Thyroid gland (tissue), 4 donors: ENCODE results near the gene FBN2. TPM values are rescaled to one million over a fixed set of nuclear protein-coding genes. Genes with fewer than 3 reads are reported as not detected.

Experiments
- DNase-seq, 2 donors: peaks; one replicate each; pipeline ENCODE4 v3.0.0-alpha.2; 2019
- H3K27ac ChIP-seq, 3 donors: fragments of 200-600 bp; sonication (generic); 1 replicate in 2 of 3; 2 replicates in 1 of 3; pipeline ENCODE4 v1.5.1; 2016 to 2019; ENCODE audit warnings: mild to moderate bottlenecking in 1 of 3, moderate library complexity in 1 of 3
- H3K27me3 ChIP-seq: fragments of 200-600 bp; sonication (generic); one replicate; pipeline ENCODE4 v1.5.1; 2019
- H3K36me3 ChIP-seq, 2 donors: fragments of 200-600 bp; sonication (generic); one replicate each; pipeline ENCODE4 v1.5.1; 2016 to 2019
- H3K4me1 ChIP-seq, 2 donors: fragments of 200-600 bp; sonication (generic); one replicate each; pipeline ENCODE4 v1.5.1; 2017 to 2019
- H3K4me3 ChIP-seq, 3 donors: fragments of 200-600 bp; sonication (generic); replicated peaks in 1 of 3; 1 replicate in 2 of 3; 2 replicates in 1 of 3; pipeline ENCODE4 v1.5.1; 2016; ENCODE audit warnings: mild to moderate bottlenecking in 1 of 3
- H3K9me3 ChIP-seq: fragments of 200-600 bp; sonication (generic); one replicate; pipeline ENCODE4 v1.5.1; 2017
- CTCF ChIP-seq, 6 experiments: fragments of 200-600 bp in 3 of 6; fragments of 450-650 bp in 3 of 6; sonication (generic) in 3 of 6; IDR thresholded peaks; one replicate each; pipeline ENCODE4 v1.5.1; 2016 to 2019; ENCODE audit warnings: antibody characterized with exemption in 6 of 6, mild to moderate bottlenecking in 2 of 6, inconsistent platforms in 1 of 6, moderate library complexity in 1 of 6
- POLR2A ChIP-seq, 2 donors: fragments of 450-650 bp; IDR thresholded peaks; one replicate each; pipeline ENCODE4 v1.6.1; 2017; ENCODE audit warnings: antibody characterized with exemption in 2 of 2, mild to moderate bottlenecking in 2 of 2, moderate library complexity in 1 of 2
- WGBS, 2 donors: methylation state at CpG; one replicate each; pipeline ENCODE4 v1.1.5; 2017; 5-methylcytosine and 5-hydroxymethylcytosine counted together
- intact Hi-C: fragments of 100-400 bp; cut with DNase I; formaldehyde crosslinking; loops from one replicate; pipeline ENCODE4 v1.15.1; 2023
- total RNA-seq, 4 donors: library from RNA; depleted of rRNA; stranded (reverse); fragments of >200 nt; gene quantifications; one replicate each; pipeline ENCODE4 v1.2.3, GENCODE V29; 2016

Gene FBN2
- total RNA-seq, 4 donors from 2014 or later, result 1.0 to 3.9 (median 2.5) TPM

GRCh38 chr5:128345247-128345646 is 192.8 kb downstream of the FBN2 start:
- intact Hi-C loops, result no loop called here
- Histone ChIP-seq H3K9me3 (no peaks in the 10 kb centered on the region), H3K4me1 (no peaks in the 10 kb centered on the region), H3K27me3 (no peaks in the 10 kb centered on the region), H3K27ac (no peak overlapping the region), H3K4me3 (no peak overlapping the region), H3K36me3 (no peaks in the 10 kb centered on the region)
- DNase-seq, result no peak
- TF ChIP-seq CTCF (IDR thresholded peaks at IDR 0.05), result no peak
- 90 to 97% methylated on average over 14 to 16 of the region's 16 CpGs for WGBS, 2 donors

GRCh38 chr5:128343168-128343567 is 194.9 kb downstream of the FBN2 start:
- Histone ChIP-seq H3K27ac (no peak overlapping the region), H3K27me3 (no peaks in the 10 kb centered on the region), H3K4me1 (no peaks in the 10 kb centered on the region), H3K9me3 (no peaks in the 10 kb centered on the region), H3K4me3 (no peak overlapping the region), H3K36me3 (no peaks in the 10 kb centered on the region)
- TF ChIP-seq POLR2A (IDR thresholded peaks at IDR 0.05) (no peak), CTCF (IDR thresholded peaks at IDR 0.05) (no peak)
- intact Hi-C loops, result no loop called here
- no peak for DNase-seq
- WGBS, 2 donors, result 80 to 81% methylated on average over 4 of the region's 4 CpGs

- WGBS, 2 donors, result 82 to 85% methylated on average over 3 of the region's 3 CpGs
- intact Hi-C loops, result no loop called here
- Histone ChIP-seq H3K4me3 (no peak overlapping the region), H3K36me3 (no peaks in the 10 kb centered on the region), H3K9me3 (no peaks in the 10 kb centered on the region), H3K27ac (no peak overlapping the region), H3K27me3 (no peaks in the 10 kb centered on the region), H3K4me1 (no peaks in the 10 kb centered on the region)
- DNase-seq, result no peak
- TF ChIP-seq CTCF (IDR thresholded peaks at IDR 0.05), result no peak
- TF ChIP-seq POLR2A (IDR thresholded peaks at IDR 0.05), result no peak
Observed at GRCh38 chr5:128341056-128341455, 197.0 kb downstream of the FBN2 start.

- Histone ChIP-seq H3K27ac (no peak overlapping the region), H3K4me3 (no peak overlapping the region), H3K36me3 (no peaks in the 10 kb centered on the region), H3K9me3 (no peaks in the 10 kb centered on the region), H3K27me3 (no peaks in the 10 kb centered on the region), H3K4me1 (no peaks in the 10 kb centered on the region)
- 91 to 98% methylated on average over 2 of the region's 2 CpGs for WGBS, 2 donors
- intact Hi-C loops, result no loop called here
- TF ChIP-seq CTCF (IDR thresholded peaks at IDR 0.05), result no peak
- TF ChIP-seq POLR2A (IDR thresholded peaks at IDR 0.05), result no peak
- DNase-seq, result no peak
Observed at GRCh38 chr5:128340648-128341047, 197.4 kb downstream of the FBN2 start.

- 83 to 87% methylated on average over 3 of the region's 3 CpGs for WGBS, 2 donors
- DNase-seq, result no peak
- Histone ChIP-seq H3K4me3 (no peak overlapping the region), H3K36me3 (no peaks in the 10 kb centered on the region), H3K27ac (no peak overlapping the region), H3K27me3 (no peaks in the 10 kb centered on the region), H3K4me1 (no peaks in the 10 kb centered on the region), H3K9me3 (no peaks in the 10 kb centered on the region)
- TF ChIP-seq CTCF (IDR thresholded peaks at IDR 0.05) (no peak), POLR2A (IDR thresholded peaks at IDR 0.05) (no peak)
- intact Hi-C loops, result no loop called here
Observed at GRCh38 chr5:128339585-128339984, 198.5 kb downstream of the FBN2 start.
